ENCODE data around the gene PDXK. TPM values are rescaled to one million over a fixed set of nuclear protein-coding genes. Genes with fewer than 3 reads are reported as not detected.

Gene PDXK
- total RNA-seq, 1 donor from 2014 or later: 81.1 TPM

DNA sequence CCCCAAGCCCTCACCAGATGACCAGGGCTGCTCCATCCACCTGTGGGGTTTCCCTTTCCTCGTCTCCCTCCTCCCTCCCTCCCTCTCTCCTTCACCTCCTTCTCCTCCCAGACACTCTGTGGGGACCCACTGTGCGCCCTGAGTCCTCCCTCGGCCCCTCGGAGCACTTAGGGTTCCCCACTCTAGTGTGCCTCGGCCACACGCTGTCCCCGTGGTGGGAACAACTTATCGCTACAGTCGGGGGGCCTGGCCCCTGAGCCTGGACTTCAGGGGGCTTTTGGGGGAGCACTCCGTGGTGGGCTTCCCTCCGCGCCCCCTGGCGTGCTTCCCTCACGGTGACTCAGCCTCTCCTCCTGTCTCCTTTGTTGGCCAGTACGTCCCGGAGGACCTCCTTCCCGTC lies 29.7 kb downstream of the PDXK start:
- H3K36me3 Mint-ChIP-seq: peaks cover 16% of the 10 kb centered on the region
- no peaks in the 10 kb centered on the region for H3K4me1 Mint-ChIP-seq
- no peak for DNase-seq (ENCODE audit: low spot score in 2 of 2, unreplicated experiment in 2 of 2)
- H3K9me3 Mint-ChIP-seq: no peaks in the 10 kb centered on the region
- TF ChIP-seq, protein P1, sequence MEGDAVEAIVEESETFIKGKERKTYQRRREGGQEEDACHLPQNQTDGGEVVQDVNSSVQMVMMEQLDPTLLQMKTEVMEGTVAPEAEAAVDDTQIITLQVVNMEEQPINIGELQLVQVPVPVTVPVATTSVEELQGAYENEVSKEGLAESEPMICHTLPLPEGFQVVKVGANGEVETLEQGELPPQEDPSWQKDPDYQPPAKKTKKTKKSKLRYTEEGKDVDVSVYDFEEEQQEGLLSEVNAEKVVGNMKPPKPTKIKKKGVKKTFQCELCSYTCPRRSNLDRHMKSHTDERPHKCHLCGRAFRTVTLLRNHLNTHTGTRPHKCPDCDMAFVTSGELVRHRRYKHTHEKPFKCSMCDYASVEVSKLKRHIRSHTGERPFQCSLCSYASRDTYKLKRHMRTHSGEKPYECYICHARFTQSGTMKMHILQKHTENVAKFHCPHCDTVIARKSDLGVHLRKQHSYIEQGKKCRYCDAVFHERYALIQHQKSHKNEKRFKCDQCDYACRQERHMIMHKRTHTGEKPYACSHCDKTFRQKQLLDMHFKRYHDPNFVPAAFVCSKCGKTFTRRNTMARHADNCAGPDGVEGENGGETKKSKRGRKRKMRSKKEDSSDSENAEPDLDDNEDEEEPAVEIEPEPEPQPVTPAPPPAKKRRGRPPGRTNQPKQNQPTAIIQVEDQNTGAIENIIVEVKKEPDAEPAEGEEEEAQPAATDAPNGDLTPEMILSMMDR (IDR thresholded peaks at IDR 0.05; ENCODE audit: unreplicated experiment): no peak
- no peak overlapping the region for H3K27ac Mint-ChIP-seq
- no peak overlapping the region for H3K4me3 Mint-ChIP-seq
- H3K27me3 Mint-ChIP-seq (ENCODE audit: low read depth): no peaks in the 10 kb centered on the region

DNA sequence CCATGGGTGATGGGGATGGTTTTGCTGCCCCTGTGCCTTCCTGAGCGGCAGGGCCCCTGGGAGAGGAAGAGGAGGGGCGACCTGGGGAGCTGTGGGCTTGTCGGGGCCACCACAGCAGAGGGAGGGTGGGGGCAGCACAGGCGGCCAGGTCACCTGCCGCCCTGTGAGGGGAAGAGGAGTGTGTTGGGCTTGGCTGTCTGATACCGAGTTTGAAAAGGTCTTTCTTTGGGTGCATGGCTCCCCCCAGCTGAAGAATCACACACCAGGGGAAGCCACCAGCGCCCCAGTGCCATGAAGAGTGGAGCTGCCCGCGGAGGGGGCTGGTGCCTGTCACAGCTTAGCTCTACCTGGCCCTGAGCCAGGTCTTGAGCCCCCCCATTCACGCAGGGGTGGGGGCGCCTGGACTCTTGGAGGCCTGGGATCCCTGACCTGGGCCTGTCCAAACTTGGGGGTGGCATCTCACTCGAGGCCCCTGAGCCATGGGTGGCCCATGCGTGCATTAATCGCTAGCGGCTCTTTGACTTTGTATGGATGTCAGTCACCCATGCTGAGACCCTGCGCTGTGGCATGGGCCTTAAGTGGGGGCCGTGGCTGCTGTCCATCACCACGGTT lies 30.8 kb downstream of the PDXK start:
- H3K9me3 Mint-ChIP-seq: no peaks in the 10 kb centered on the region
- H3K4me1 Mint-ChIP-seq: no peaks in the 10 kb centered on the region
- no peak for DNase-seq (ENCODE audit: low spot score in 2 of 2, unreplicated experiment in 2 of 2)
- TF ChIP-seq, protein P1 (IDR thresholded peaks at IDR 0.05; ENCODE audit: unreplicated experiment): no peak
- H3K4me3 Mint-ChIP-seq: no peak overlapping the region
- H3K27ac Mint-ChIP-seq: no peak overlapping the region
- H3K27me3 Mint-ChIP-seq (ENCODE audit: low read depth): no peaks in the 10 kb centered on the region
- H3K36me3 Mint-ChIP-seq: peaks cover 20% of the 10 kb centered on the region

DNA sequence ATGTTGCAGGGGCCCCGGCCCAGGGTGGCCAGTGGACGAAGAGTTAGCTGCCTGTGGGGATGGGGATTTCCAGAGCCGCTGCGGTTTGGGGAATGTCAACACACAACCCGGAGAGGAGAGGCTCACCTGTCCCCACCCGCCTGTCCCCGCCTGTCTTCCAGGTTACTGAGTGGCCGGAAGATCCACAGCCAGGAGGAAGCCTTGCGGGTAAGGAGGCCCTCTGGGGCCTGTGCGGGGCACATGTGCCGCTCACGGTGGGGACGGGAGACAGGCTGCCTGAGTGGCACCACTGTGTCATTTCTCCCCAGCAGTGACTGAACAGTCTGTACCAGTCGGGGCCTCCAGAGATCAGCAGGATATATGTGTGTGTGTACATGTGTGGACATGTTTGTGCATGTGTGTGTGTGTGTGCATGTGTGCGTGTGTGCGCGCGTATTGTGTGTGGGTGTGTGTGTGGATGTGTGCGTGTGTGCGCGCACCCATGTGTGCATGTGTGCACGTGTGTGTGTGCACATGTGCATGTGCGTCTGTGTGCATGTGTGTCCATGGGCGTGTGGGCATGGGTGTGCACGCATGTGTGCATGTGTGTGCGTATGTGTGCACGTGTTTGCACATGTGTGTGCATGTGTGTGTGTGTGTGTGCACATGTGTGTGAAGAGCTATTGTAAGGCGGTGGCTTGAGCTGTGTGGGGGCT lies 31.6 kb downstream of the PDXK start:
- Mint-ChIP-seq H3K4me1 (no peaks in the 10 kb centered on the region), H3K36me3 (peaks cover 20% of the 10 kb centered on the region), H3K4me3 (no peak overlapping the region), H3K27me3 (ENCODE audit: low read depth) (no peaks in the 10 kb centered on the region), H3K9me3 (no peaks in the 10 kb centered on the region), H3K27ac (no peak overlapping the region)
- no peak for DNase-seq (ENCODE audit: low spot score in 2 of 2, unreplicated experiment in 2 of 2)
- TF ChIP-seq, protein P1 (IDR thresholded peaks at IDR 0.05; ENCODE audit: unreplicated experiment): no peak

DNA sequence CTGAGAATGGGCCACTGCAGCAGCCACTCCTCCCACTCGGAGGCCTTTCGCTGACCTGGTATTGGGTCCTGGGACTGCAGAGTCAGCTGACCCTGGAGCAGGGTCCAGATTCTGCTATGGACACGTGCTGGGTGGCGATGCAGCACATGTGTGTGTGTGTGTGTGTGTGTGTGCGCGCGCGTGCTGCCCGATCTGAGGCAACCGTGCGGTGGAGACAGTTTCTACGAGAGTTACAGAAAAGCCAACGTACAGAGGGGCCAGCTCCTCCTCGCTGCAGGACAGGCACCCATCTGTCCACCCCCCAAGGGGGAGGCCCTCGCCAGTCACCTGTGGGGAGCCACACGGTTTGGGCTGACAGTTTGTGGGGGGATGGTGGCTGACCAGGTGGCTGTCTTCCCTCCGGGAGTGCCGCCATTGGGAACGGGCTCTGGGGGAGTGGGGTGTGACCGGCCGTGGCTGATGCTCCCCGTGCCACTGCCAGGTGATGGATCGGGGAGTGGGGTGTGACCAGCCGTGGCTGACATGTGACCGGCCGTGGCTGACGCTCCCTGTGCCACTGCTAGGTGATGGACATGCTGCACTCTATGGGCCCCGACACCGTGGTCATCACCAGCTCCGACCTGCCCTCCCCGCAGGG lies 33.1 kb downstream of the PDXK start:
- Mint-ChIP-seq H3K27me3 (ENCODE audit: low read depth) (no peaks in the 10 kb centered on the region), H3K9me3 (no peaks in the 10 kb centered on the region), H3K36me3 (peaks cover 20% of the 10 kb centered on the region), H3K4me1 (no peaks in the 10 kb centered on the region), H3K27ac (no peak overlapping the region), H3K4me3 (no peak overlapping the region)
- no peak for DNase-seq (ENCODE audit: low spot score in 2 of 2, unreplicated experiment in 2 of 2)
- TF ChIP-seq, protein P1 (IDR thresholded peaks at IDR 0.05; ENCODE audit: unreplicated experiment): no peak

DNA sequence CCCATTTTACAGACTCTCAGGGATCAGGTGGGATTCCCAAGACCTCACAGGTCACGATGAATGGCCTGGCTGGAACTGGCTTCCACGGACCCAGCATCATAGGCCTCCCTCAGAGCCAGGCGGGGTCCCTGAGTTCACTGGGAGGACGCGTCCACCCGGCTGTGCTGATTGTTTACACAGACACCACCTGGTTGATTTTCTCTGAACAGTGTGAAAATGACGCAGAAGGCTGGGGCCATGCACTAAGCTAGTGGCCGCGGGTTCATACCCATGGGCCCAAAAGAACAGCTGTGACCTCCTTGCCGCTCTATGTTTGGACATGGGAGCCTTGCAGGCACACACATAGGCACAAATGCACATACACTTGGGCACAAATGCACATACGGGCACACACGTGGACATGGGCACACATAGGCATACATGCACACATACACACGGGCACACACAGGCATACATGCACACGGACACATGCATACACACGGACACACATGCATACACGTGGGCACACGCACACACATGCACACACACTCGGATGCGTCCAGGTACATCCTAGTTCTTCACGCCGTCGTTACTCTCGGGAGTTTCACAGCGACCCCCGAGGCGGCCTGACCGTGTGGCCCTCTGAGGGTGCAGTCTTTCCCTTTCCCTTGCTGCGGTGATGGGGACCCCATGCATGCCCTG lies 34.0 kb downstream of the PDXK start:
- Mint-ChIP-seq H3K27me3 (ENCODE audit: low read depth) (no peaks in the 10 kb centered on the region), H3K36me3 (peaks cover 19% of the 10 kb centered on the region), H3K4me1 (peaks cover 1% of the 10 kb centered on the region), H3K4me3 (no peak overlapping the region), H3K27ac (no peak overlapping the region), H3K9me3 (no peaks in the 10 kb centered on the region)
- TF ChIP-seq, protein P1 (IDR thresholded peaks at IDR 0.05; ENCODE audit: unreplicated experiment): no peak
- DNase-seq (ENCODE audit: low spot score in 2 of 2, unreplicated experiment in 2 of 2): no peak
